Measurements from ENCODE around the gene EPHA3.

GRCh38 chr3:89184151-89184995 lies 77.0 kb downstream of the EPHA3 start:
- TF ChIP-seq POLR2AphosphoS5 (IDR thresholded peaks at IDR 0.05) (no peak), CTCF (IDR thresholded peaks at IDR 0.05) (no peak), POLR2A (IDR thresholded peaks at IDR 0.05) (no peak), EP300 (IDR thresholded peaks at IDR 0.05) (no peak)
